GM12801 (cell line): Measurements from ENCODE around the gene GJA8.

Experiments
- TF ChIP-seq, protein P1 (sequence below): IDR thresholded peaks from one replicate; pipeline ENCODE4 v1.5.1; 2011; ENCODE audit warnings: control low read depth; ENCODE audit not compliant: insufficient read length; ENCODE audit errors: extremely low read depth

Gene GJA8

DNA sequence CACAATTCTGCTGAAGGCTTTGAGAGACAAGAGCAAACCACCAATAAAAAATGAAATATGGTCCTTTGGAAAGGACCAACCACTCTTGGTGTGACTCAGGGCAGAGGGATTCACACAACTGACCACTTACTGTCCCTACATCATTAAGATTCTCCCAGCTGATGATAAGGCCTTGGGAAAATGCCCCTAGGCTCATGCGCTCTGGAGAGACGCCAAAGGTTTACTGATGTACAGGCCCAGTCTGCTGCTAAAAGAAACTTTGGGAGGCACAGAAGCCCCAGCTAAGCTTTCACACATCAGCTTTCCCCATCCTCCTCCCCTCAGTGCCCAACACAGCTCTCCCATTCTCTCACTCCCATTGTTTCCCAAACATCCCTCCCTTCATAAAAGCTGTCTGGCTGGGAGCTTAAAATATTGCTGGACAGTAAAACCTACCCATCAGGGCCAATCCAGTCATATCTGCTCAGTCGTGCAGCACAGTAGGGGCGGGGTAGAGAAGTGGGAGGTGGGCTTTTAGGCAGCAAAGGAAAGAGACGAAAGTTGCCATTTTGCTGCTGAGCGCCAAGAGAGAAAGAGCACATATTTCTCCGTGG is at the start of gene GJA8:
GJA8 (plus strand) TSS at position 543 of the 593 bp plus-strand sequence. CDS start 5,161 bp downstream, outside the sequence.
- TF ChIP-seq, protein P1, sequence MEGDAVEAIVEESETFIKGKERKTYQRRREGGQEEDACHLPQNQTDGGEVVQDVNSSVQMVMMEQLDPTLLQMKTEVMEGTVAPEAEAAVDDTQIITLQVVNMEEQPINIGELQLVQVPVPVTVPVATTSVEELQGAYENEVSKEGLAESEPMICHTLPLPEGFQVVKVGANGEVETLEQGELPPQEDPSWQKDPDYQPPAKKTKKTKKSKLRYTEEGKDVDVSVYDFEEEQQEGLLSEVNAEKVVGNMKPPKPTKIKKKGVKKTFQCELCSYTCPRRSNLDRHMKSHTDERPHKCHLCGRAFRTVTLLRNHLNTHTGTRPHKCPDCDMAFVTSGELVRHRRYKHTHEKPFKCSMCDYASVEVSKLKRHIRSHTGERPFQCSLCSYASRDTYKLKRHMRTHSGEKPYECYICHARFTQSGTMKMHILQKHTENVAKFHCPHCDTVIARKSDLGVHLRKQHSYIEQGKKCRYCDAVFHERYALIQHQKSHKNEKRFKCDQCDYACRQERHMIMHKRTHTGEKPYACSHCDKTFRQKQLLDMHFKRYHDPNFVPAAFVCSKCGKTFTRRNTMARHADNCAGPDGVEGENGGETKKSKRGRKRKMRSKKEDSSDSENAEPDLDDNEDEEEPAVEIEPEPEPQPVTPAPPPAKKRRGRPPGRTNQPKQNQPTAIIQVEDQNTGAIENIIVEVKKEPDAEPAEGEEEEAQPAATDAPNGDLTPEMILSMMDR: no peak

DNA sequence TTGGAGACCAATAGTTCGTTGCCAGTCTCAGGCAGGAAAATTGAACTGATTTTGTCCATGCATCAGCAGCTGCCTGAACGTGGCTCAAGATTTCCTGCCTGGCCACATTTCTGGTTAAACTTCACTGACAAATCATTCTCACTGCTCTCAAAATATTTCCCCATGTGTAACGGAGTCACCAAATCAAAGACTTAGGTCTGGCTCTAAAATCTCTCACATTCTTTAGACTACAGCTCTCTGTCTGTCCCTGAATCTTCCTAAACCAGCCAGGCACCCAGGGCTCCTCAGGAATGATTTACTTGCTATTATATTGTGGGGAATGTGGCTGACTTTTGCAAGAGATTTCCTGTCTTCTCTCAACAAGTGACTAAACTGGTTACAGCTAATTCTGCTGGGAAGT is 49.2 kb upstream of the GJA8 start:
- TF ChIP-seq, protein P1: no peak

DNA sequence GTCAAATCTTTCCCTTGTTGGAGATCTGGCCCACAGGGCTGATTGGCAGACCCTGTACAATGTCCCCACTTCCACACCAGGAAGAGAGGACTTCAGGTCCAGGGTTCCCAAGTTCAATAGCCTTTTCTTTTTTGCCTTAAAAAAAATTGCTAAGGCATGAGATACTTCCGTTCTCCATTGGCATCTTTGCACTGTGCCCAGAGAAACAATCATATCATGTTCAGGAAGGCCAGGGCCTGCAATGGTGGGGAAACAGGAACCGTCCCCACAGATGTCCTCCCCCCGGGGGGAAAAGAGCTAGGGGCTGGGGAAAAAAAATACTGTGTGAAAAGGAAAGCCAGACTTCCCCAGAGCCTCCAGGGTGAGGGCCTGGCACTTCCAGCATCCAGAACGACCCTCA is 24.6 kb upstream of the GJA8 start:
- TF ChIP-seq, protein P1: no peak

DNA sequence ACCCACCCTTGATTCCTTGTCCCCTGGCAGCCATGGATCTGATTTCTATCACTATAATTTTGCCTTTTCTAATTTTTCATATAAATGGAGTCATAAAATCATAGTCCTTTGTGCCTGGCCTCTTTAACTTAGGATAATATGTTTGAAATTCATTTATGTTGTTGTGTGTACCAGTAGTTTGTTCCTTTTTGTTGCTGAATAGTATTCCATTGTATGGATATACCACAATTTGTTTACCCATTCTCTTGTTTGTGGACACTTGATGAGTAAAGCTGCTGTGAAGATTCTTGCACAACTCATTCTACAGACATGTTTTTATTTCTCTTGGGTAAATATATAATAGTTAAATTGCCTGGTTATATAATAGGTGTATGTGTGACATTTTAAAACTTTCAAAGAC is 22.7 kb upstream of the GJA8 start:
- TF ChIP-seq, protein P1: no peak

DNA sequence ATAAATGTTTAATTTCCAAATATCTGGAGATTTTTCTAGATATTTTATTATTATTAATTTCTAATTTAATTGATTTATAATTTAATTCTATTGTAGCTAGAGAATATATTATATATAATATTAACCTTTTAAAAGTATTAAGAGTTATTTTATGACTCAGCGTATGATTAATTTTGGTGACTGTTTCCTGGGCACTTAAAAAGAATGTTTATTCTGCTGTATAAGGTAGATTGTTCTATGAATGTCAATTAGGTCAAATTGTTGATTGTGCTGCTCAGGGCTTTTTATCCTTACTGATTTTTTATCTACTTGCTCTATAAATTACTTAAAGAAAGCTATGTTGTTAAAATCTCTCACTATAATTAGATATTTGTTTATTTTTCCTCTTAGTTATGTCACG is 20.1 kb upstream of the GJA8 start:
- TF ChIP-seq, protein P1: no peak

DNA sequence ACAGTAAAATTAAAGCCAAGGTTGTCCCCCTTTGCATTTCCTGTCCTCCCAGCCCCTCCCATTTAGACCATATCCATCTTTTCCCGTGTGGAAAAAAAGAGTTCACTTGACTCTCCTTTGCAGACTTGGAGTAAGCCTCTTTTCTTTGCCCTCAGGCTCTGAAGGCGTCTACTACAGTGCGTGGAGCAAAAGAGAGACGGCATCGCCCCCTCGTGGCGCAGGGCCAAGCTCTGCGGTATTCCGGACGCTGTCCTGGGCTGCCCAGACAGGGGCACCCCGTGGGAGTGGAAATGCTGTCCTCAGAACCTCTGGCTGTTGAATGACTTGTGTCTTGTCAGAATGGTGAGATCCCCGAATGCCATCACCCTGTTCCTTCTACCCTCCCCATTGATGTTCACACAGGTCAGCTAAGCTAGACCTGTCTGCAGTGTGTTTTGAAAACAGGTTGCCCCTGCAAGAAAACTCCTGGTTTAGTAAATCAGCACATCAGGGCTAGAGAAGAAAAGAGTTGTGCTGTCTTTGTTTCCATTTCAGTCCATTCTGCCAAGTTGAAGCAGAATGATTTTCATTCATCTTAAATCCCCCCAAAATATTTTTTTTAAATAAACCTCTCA is 12.3 kb upstream of the GJA8 start:
- TF ChIP-seq, protein P1: no peak

DNA sequence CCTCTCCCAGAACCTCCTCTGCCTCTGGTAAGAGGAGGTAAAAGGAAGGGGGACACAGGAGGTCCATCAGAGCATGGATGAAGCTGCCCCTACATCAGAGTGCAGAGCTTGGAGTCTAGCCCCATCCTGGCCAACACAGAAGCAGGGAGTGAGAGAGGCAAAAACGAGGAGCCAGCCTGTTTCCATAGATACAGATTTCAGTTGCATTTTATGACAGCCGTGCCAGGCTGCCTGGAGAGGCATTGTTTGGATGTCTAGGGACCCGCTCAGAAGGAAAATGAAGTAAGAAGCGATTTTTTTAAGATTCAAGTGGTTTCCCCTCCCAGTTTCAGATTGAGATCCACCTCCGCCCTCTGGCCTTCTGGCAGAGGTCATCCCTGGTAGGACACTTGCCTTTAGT is 11.5 kb upstream of the GJA8 start:
- TF ChIP-seq, protein P1: no peak
